Psoas muscle (tissue), 8 donors: ENCODE measurements around the gene DISP2. TPM values are rescaled to one million over a fixed set of nuclear protein-coding genes. Genes with fewer than 3 reads are reported as not detected.

ENCODE experiments used
- ATAC-seq, 4 donors: fragments of 200-7000 bp; cut with Tn5 transposase; one replicate each; pipeline ENCODE4 v1.9.1; 2020; ENCODE audit warnings: moderate library complexity in 3 of 4, mild to moderate bottlenecking in 2 of 4
- DNase-seq, 2 donors: peaks; one replicate each; pipeline ENCODE4 v3.0.0-alpha.2; 2020
- H3K27ac ChIP-seq: fragments of 200-600 bp; one replicate; pipeline ENCODE4 v1.8.0; 2022
- H3K27me3 ChIP-seq, 3 donors: fragments of 200-600 bp in 1 of 3; one replicate each; pipeline versions ENCODE4 v1.6.1 to v1.8.0; 2013 to 2022; ENCODE audit warnings: low read length in 2 of 3, mild to moderate bottlenecking in 2 of 3, moderate library complexity in 1 of 3; ENCODE audit not compliant: insufficient read depth in 3 of 3
- H3K36me3 ChIP-seq, 2 donors: fragments of 200-600 bp in 1 of 2; one replicate each; pipeline versions ENCODE4 v1.6.1 to v1.8.0; 2013 to 2022; ENCODE audit warnings: low read depth in 1 of 2, mild to moderate bottlenecking in 1 of 2, moderate library complexity in 1 of 2; ENCODE audit not compliant: insufficient read depth in 1 of 2
- H3K4me1 ChIP-seq: fragments of 200-600 bp; one replicate; pipeline ENCODE4 v1.8.0; 2022
- H3K4me3 ChIP-seq: fragments of 200-600 bp; one replicate; pipeline ENCODE4 v1.8.0; 2022; ENCODE audit warnings: mild to moderate bottlenecking
- H3K9me3 ChIP-seq: fragments of 200-600 bp; one replicate; pipeline ENCODE4 v1.8.0; 2022
- CTCF ChIP-seq: fragments of 200-600 bp; IDR thresholded peaks from one replicate; pipeline ENCODE4 v1.8.0; 2022; ENCODE audit warnings: antibody characterized with exemption
- WGBS, 3 donors: extraction: QIAGEN DNeasy Blood & Tissue Kit; methylation state at CpG; one replicate each; pipeline versions ENCODE4 v1.1.6 to v1.1.7; 2013; 5-methylcytosine and 5-hydroxymethylcytosine counted together
- intact Hi-C, 2 donors: fragments of 100-400 bp; cut with DNase I; formaldehyde crosslinking; loops; one replicate each; pipeline versions ENCODE4 v1.11.0 to v1.14.2; 2022
- polyA plus RNA-seq, 3 donors: library from polyadenylated mRNA; stranded (reverse); fragments of 200-250 nt; gene quantifications; one replicate each; pipeline ENCODE4 v1.2.3, GENCODE V29; 2013
- total RNA-seq, 4 donors: library from RNA; stranded (reverse); fragmentation: NEBNext Ultra II Directional in 2 of 4; extraction: Animal tissue kit (Norgen Biotek cat#: 25700) in 2 of 4; gene quantifications; one replicate each; pipeline versions ENCODE4 v1.2.1 to v1.2.4, GENCODE V29; 2021 to 2023
- donor health status: healthy with polysubstance abuse.
- donor health status: DM: no; HTN: no; CAD: no; lungs with moderate emphysema.
- donor health status: Bipolar disorder and iron deficiency.
- donor health status: healthy.
- donor health status: DM: yes; HTN: yes; CAD: no.
- donor health status: DM: no; HTN: no; CAD: no.
- donor health status: DM: no; HTN: no; CAD: no.
- donor health status: DM: yes; HTN: yes; CAD: no.

The DISP2 gene
- total and polyA plus RNA-seq, 7 donors: 0.05 to 2.4 (median 0.62) TPM

GRCh38 chr15:40420071-40420713 lies 62.2 kb downstream of the DISP2 start:
- WGBS, 3 donors: 40 to 46% (median 43%) methylated on average over 11 of the region's 11 CpGs
- Histone ChIP-seq H3K9me3 (no peaks in the 10 kb centered on the region), H3K4me3 (no peak overlapping the region), H3K36me3 (peaks cover 4 to 27% of the 10 kb centered on the region in 2 donors), H3K27me3 (no peaks in the 10 kb centered on the region), H3K4me1 (peaks cover 29% of the 10 kb centered on the region), H3K27ac (peak overlapping the region; percentile 33)
- intact Hi-C loops: loop anchor here (5.0 kb wide), 5 partner anchors 53 to 208 kb away; partner anchors contain the start of genes CCDC9B (in 1 of the 2) and INAFM2 (in 1 of the 2)
- TF ChIP-seq CTCF: no peak
- DNase-seq (no peak), ATAC-seq (peak; percentile 38 to 64 (median 60))

- WGBS, 3 donors: 33 to 70% (median 34%) methylated on average over 3 of the region's 3 CpGs
- peaks cover 3 to 21% of the 10 kb centered on the region in 2 donors for H3K36me3 ChIP-seq
- H3K4me1 ChIP-seq: peaks cover 29% of the 10 kb centered on the region
- no peak for TF ChIP-seq CTCF
- ATAC-seq: peak in 3 of 4 donors; percentile 4 to 39 (median 29)
- H3K27ac ChIP-seq: peak overlapping the region; percentile 33
- no peaks in the 10 kb centered on the region for H3K9me3 ChIP-seq
- no peak overlapping the region for H3K4me3 ChIP-seq
- no peak for DNase-seq
- H3K27me3 ChIP-seq: no peaks in the 10 kb centered on the region
- intact Hi-C loops: loop anchor here (1.0 to 5.0 kb wide), 7 partner anchors 53 to 208 kb away; partner anchors contain the start of genes CCDC9B (in 1 of the 2) and INAFM2 (in 1 of the 2)
Measured at GRCh38 chr15:40420793-40421192, 62.8 kb downstream of the DISP2 start.

DNA sequence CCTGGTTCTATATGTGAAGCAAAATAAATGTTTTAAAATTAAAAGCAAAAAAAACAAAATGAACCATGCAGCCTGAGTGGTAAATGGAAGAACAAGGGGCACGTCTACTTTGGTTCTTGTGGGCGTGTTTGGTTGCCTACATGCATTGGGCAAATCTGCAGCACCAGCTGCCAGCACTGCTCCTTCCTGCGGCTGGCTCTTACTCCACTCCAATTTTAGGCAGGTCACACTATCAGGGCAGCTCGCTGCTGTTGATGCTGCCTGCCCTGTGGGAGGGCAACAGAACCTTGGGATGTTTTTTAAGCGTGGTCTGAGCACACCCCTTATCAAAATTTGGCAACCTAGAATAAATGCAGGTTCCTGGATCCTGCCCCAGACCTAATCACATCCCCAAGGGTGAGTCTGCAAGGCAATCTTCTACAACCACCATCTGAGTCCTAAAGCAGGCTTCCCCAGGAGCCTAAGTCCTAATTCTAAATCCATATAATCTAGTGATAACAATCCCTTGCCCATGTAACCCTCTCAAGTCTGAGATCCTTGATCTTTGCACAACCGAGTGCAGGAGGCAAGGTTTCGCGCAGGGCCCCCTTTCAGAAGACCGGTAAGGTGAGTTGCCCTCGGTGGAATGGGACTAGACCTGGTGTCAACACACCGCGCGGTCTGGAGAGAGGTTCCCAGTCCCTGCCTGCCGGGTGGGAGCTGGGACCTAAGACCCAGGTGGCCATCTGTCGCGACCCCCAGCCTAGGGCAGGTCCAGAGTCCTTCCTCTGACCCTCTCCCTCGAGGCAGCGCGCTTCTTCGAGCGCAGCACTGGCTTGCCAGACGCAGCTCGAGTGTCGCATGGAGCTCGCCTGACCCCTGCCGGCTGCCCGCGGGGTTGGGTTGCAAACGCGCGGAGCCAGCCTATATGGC lies 63.5 kb downstream of the DISP2 start:
- peaks cover 29% of the 10 kb centered on the region for H3K4me1 ChIP-seq
- no peak overlapping the region for H3K4me3 ChIP-seq
- DNase-seq (peak; percentile 81 to 90), ATAC-seq (peak; percentile 90 to 95 (median 92))
- H3K27ac ChIP-seq: peak overlapping the region; percentile 33
- 8 to 9% (median 9%) methylated on average over 31 of the region's 31 CpGs for WGBS, 3 donors
- H3K36me3 ChIP-seq: peaks cover 0 to 14% of the 10 kb centered on the region in 2 donors
- H3K9me3 ChIP-seq: no peaks in the 10 kb centered on the region
- TF ChIP-seq CTCF: peak; percentile 95
- intact Hi-C loops: loop anchor here (1.0 to 5.0 kb wide), 8 partner anchors 54 to 209 kb away; partner anchors contain the start of genes CCDC9B (in 1 of the 2) and INAFM2 (in 1 of the 2)
- H3K27me3 ChIP-seq: no peaks in the 10 kb centered on the region

- no peak for TF ChIP-seq CTCF
- intact Hi-C loops: loop anchor here (5.0 kb wide), 5 partner anchors 57 to 212 kb away; partner anchors contain the start of genes CCDC9B (in 1 of the 2) and INAFM2 (in 1 of the 2)
Measured at GRCh38 chr15:40424483-40425115, 66.6 kb downstream of the DISP2 start.

More at GRCh38 chr15:40424483-40425115, 66.6 kb downstream of the DISP2 start:
- WGBS, 3 donors: 38 to 51% (median 49%) methylated on average over 6 of the region's 6 CpGs
- peak in 1 of 4 donors; percentile 27 for ATAC-seq
- H3K36me3 ChIP-seq: no peaks in the 10 kb centered on the region
- no peak overlapping the region for H3K4me3 ChIP-seq
- no peaks in the 10 kb centered on the region for H3K27me3 ChIP-seq
- H3K9me3 ChIP-seq: no peaks in the 10 kb centered on the region
- H3K27ac ChIP-seq: no peak overlapping the region
- DNase-seq: no peak
- peaks cover 29% of the 10 kb centered on the region for H3K4me1 ChIP-seq
